M059J (cell line): Measurements from ENCODE around the gene SERPINI1. TPM values are rescaled to one million over a fixed set of nuclear protein-coding genes. Genes with fewer than 3 reads are reported as not detected.

Source experiments
- total RNA-seq: library from RNA; depleted of rRNA; stranded (reverse); fragments of >200 nt; shearing (Covaris generic); gene quantifications from 2 replicates; pipeline ENCODE4 v1.2.3, GENCODE V29; 2014; rRNA removed

Gene SERPINI1
- total RNA-seq, 1 experiment from 2014 or later, result 4.4 TPM

Other genes with a start within 250 kb of the SERPINI1 start
- gene WDR49, start 81.8 kb upstream of the SERPINI1 start, total RNA-seq, result not detected in 2 replicates
- 97.1 and 140 TPM in 2 replicates for gene PDCD10, start 829 bp upstream of the SERPINI1 start, total RNA-seq